ENCODE results near the gene DIO3.

DNA sequence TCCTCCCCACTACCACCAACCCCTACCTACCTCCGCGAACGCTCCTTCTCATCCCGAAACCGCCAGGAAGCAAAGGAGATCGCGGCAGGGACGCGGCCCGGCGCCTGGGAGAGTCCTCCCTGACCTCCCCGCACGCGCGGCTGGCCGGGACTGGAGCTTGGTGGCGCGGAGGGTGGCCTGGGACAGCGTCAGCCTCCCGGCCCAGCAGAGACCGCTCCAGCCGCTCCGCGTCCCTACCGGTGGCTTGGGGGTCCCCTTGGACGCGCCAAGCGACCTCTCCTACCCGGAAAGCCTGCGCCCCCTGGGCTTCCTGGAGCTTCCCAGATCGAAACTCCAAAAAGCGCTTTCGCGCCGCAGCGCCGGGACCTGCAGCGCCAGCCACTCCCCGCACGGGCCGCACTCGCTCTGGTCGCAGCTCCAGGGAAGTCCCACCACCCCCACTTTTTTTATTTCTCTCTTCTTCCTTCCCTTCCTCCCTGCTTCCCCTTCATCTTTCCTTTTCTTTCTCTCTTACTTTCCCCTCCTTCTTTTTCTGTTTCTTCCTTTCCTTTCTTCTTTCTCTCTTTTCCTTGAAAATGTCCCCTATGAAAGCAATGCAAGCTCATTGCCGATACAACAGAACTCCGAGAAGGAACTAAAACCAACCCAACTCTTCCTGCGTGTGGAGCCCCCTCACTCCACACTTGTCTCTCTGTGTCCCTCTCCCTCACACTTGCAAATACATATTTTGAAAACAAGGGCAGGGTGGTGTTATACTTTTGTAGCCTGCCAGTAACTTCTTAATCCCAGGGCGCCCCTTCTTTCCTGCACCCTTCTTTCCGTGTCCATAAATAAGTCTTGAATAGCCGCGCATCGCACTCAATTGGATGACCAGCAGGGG is 3.8 kb downstream of the DIO3 start:
- TF ChIP-seq POLR2AphosphoS5 (IDR thresholded peaks at IDR 0.05; ENCODE audit: low read depth, low read length): no peak
- no peak for TF ChIP-seq POLR2A (IDR thresholded peaks at IDR 0.05; ENCODE audit: low read depth, low read length)
- TF ChIP-seq TAF1 (IDR thresholded peaks at IDR 0.05; ENCODE audit: low read depth, low read length): no peak
- no peak for TF ChIP-seq POU2F2 (IDR thresholded peaks at IDR 0.05; ENCODE audit: low read depth, low read length)
- no peak for TF ChIP-seq SPI1 (IDR thresholded peaks at IDR 0.05; ENCODE audit: low read depth, low read length)
- no peak for TF ChIP-seq PAX5 (IDR thresholded peaks at IDR 0.05; ENCODE audit: insufficient read depth, low read length, severe bottlenecking)

All from GM12891 (cell line).